Measurements from ENCODE around the gene DYNLT3. TPM values are rescaled to one million over a fixed set of nuclear protein-coding genes. Genes with fewer than 3 reads are reported as not detected.

The DYNLT3 gene, protein sequence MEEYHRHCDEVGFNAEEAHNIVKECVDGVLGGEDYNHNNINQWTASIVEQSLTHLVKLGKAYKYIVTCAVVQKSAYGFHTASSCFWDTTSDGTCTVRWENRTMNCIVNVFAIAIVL
- total RNA-seq, result 43.7 and 47.8 TPM in 2 replicates

DNA sequence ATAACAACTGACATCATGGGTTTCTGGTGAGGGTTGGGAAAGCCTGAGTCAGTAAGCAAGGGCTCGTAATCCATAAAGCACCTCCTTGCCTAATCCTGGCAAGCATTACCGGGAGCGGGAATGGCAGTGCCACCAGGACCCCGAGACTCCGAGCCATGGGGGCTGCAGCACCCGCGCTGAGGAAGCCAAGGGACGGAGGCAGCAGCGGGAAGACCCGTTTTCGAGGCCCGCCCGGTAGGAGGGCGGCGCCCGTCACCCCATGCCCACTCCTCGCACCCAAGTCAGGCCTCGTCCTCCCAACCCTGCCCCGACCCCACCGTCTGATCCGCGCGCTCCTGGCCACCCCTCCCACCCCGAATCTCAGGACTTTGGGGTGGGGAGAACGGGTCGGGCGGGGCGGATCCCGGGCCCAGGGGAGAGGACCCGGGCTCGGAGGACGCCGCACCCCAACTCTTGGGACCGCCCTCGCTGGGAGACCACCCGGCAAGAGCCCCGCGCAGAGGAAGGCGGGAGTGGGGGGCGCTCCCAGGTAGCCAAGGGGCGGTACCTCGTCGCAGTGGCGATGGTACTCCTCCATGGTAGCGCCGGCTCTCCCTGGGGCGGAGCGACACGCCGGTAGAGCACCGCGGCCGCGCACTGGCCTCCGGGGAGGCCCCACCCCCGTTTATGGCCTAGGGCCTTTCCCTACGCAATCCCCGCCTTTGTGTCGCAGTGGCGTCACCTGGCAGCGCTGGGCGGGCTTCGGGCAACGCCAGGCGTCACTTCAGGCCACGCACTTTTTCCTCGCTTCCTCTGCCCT lies at the start of gene DYNLT3:
TSS of gene DYNLT3 (minus strand) at position 638 of the 799 bp plus-strand sequence. CDS start at position 577, 61 bp downstream.

Other genes starting within 250 kb of the DYNLT3 start
- under 0.01 TPM in 2 replicates for gene XK, start 161.8 kb downstream of the DYNLT3 start, total RNA-seq
- gene CYBB, start 67.5 kb downstream of the DYNLT3 start, total RNA-seq, result under 0.01 TPM in 1 of 2 replicates, not detected in the other
- gene SYTL5, start 159.0 kb upstream of the DYNLT3 start, total RNA-seq, result 0.28 and 0.57 TPM in 2 replicates

All from smooth muscle cell of bladder (primary cell).